GM12892 (cell line): ENCODE data around the gene GAGE12D.
"Not testable (repeated sequence)": the region's sequence is repeated elsewhere in the genome, so short reads cannot be mapped to it uniquely, and the experiment has no call there.

Source experiments
- POLR2A ChIP-seq: IDR thresholded peaks from 2 replicates; pipeline ENCODE4 v1.6.1; 2011; ENCODE audit warnings: low read depth, low read length, control low read depth
- POLR2AphosphoS5 ChIP-seq: IDR thresholded peaks from 2 replicates; pipeline ENCODE4 v1.6.1; 2011; ENCODE audit warnings: low read depth, low read length, control low read depth
- TAF1 ChIP-seq: IDR thresholded peaks from 2 replicates; pipeline ENCODE4 v1.6.1; 2011; ENCODE audit warnings: low read depth, mild to moderate bottlenecking, control low read depth, low read length, borderline replicate concordance

DNA sequence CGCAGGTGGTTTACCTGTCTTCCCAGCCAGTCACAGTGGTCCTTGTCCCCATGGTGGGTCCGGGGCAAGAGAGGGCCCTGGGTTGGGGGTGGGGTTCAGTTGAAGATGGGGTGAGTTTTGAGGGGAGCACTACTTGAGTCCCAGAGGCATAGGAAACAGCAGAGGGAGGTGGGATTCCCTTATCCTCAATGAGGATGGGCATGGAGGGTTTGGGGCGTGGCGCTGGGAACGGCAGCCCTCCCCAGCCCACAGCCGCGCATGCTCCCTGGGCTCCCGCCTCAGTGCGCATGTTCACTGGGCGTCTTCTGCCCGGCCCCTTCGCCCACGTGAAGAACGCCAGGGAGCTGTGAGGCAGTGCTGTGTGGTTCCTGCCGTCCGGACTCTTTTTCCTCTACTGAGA, at the start of gene GAGE12D:
- not testable (repeated sequence) for TF ChIP-seq POLR2AphosphoS5, POLR2A, TAF1
